ENCODE results near the gene MED27. TPM values are rescaled to one million over a fixed set of nuclear protein-coding genes. Genes with fewer than 3 reads are reported as not detected.

MED27 gene
- total and polyA plus RNA-seq, 10 of the 15 experiments (the other 5 are each of a cell fraction or from before 2014, with no cell fraction given): 20.3 to 50.3 (median 35.5) TPM

DNA sequence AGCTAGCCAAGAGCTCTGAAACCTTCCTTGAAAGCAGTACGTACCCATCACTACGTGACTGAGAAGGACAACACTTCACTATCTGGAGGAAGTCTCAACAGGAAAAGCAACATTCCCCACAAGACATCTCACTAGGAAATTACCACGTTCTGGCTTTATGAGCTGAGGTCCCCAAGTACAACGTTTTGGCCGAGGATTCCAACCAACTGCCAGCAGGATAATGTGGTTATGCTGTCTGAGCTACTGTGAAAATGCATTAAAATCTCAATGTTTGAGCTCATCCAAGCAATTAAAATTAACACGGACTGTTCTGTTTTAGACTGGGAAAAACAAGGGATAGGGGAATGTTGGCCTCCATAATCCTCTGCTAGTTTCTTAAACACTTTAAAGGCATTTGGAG lies 16.4 kb downstream of the MED27 start (continued):
- no peak for TF ChIP-seq NFIC (IDR thresholded peaks at IDR 0.05; ENCODE audit: low read depth, low read length)
- TF ChIP-seq EP300 (IDR thresholded peaks at IDR 0.05; ENCODE audit: borderline replicate concordance in 1 of 2, control insufficient read depth in 1 of 2, low read depth in 2 of 2, low read length in 2 of 2): no peak
- TF ChIP-seq MEF2A (IDR thresholded peaks at IDR 0.05; ENCODE audit: insufficient read depth, low read depth, low read length): no peak
- TF ChIP-seq BHLHE40 (IDR thresholded peaks at IDR 0.05; ENCODE audit: borderline replicate concordance in 1 of 2, low read depth in 2 of 2, low read length in 1 of 2): no peak
- no peak for TF ChIP-seq EZH2 (IDR thresholded peaks at IDR 0.05; ENCODE audit: borderline replicate concordance, control insufficient read depth, low read depth, low read length)

DNA sequence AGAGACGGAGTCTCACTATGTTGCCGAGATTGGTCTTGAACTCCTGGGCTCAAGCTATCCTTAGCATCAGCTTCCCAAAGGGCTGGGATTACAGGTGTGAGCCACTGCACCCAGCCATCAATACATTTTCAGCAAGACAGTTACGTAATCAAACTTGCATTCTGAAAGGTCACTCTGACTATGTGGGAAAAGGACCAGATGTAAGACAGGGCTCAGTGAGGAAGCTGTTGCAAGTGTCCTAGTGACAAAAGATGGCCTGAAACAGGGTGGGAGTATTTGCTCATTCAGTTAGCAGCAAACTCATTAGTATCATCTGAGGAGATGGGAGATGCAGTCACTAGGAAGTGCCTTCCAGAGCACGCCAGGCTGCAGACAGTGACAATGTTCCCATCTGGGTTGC lies 16.9 kb downstream of the MED27 start:
- H3K9me3 ChIP-seq (replicated peaks; ENCODE audit: control insufficient read depth, insufficient read depth, low read length): peaks cover 7% of the 10 kb centered on the region; the same call in 2 of the 3 replicates
- no peaks in the 10 kb centered on the region for H3K27me3 ChIP-seq (replicated peaks in 1 of 2; ENCODE audit: control insufficient read depth in 2 of 2, insufficient read depth in 2 of 2, low read length in 1 of 2)
- no peak for FAIRE-seq
- no peaks in the 10 kb centered on the region; the same call in 1 of the 2 replicates for H4K20me1 ChIP-seq (ENCODE audit: control insufficient read depth, insufficient read depth)
- SMC1A ChIA-PET (ENCODE audit: uncharacterized antibody, unreplicated experiment): no interaction called here
- H3K4me3 ChIP-seq: no peak overlapping the region
- CTCF ChIA-PET: no interaction called here
- H2AFZ ChIP-seq (ENCODE audit: control insufficient read depth, low read depth, low read length): no peak overlapping the region
- WGBS (ENCODE audit: insufficient coverage, insufficient replicate concordance, low lambda C conversion rate, missing lambda C conversion rate): 97% methylated on average over 4 of the region's 4 CpGs
- BruUV-seq (replicated peaks): no TSS peak
- H3K4me1 ChIP-seq (ENCODE audit: control insufficient read depth, insufficient read depth, low read length): no peaks in the 10 kb centered on the region
- no peak for ATAC-seq
- intact Hi-C loops (cut with micrococcal nuclease; ENCODE audit: unreplicated experiment) (no loop called here), in situ Hi-C loops (cut with MboI) (no loop called here)
- RAD21 ChIA-PET (ENCODE audit: unreplicated experiment): no interaction called here
- no peak for DNase-seq (ENCODE audit: low read depth, low spot score)
- no peak overlapping the region for H3K27ac ChIP-seq (ENCODE audit: control insufficient read depth, insufficient read depth)
- no peak overlapping the region for H3K9ac ChIP-seq (ENCODE audit: control insufficient read depth, insufficient read depth, low read length)
- H3K4me2 ChIP-seq (ENCODE audit: control insufficient read depth, insufficient read depth): no peak overlapping the region
- POLR2A ChIA-PET: no interaction called here
- H3K79me2 ChIP-seq (ENCODE audit: control insufficient read depth, insufficient read depth, low read length): no peaks in the 10 kb centered on the region; the same call in 1 of the 2 replicates
- H3K36me3 ChIP-seq (ENCODE audit: control insufficient read depth in 2 of 2, insufficient read depth in 2 of 2, low read length in 1 of 2): peaks cover 0 to 3% of the 10 kb centered on the region in 2 experiments; a peak in 1 of 4 replicates
- TF ChIP-seq CHD2 (IDR thresholded peaks at IDR 0.05; ENCODE audit: borderline replicate concordance, low read depth, low read length): no peak
- TF ChIP-seq RELB (IDR thresholded peaks at IDR 0.05; ENCODE audit: low read depth): no peak
